Measurements from ENCODE around the gene PLCL2.

The PLCL2 gene

GRCh38 chr3:16999161-16999560 is 114.4 kb downstream of the PLCL2 start:
- no peak for DNase-seq (ENCODE audit: low read depth, low spot score)
- POLR2A ChIA-PET = no interaction called here
- CTCF ChIA-PET = no interaction called here
- no peak for TF ChIP-seq CTCF (IDR thresholded peaks at IDR 0.05; ENCODE audit: insufficient read depth, low read length, missing control alignments)
- H3K4me3 ChIP-seq (ENCODE audit: low read depth, low read length) = no peak overlapping the region

- no peak for TF ChIP-seq CTCF (IDR thresholded peaks at IDR 0.05; ENCODE audit: insufficient read depth, low read length, missing control alignments)
- DNase-seq (ENCODE audit: low read depth, low spot score) = no peak
- no peak overlapping the region for H3K4me3 ChIP-seq (ENCODE audit: low read depth, low read length)
- CTCF ChIA-PET = no interaction called here
- POLR2A ChIA-PET = no interaction called here
These were observed 115.1 kb downstream of the PLCL2 start for GRCh38 chr3:16999871-17000270.

- TF ChIP-seq CTCF (IDR thresholded peaks at IDR 0.05; ENCODE audit: insufficient read depth, low read length, missing control alignments) = no peak
- H3K4me3 ChIP-seq (ENCODE audit: low read depth, low read length) = no peak overlapping the region
- CTCF ChIA-PET = no interaction called here
- no peak for DNase-seq (ENCODE audit: low read depth, low spot score)
- POLR2A ChIA-PET = no interaction called here
These were observed 118.7 kb downstream of the PLCL2 start for GRCh38 chr3:17003457-17003856.

GRCh38 chr3:17006132-17006852 is 121.5 kb downstream of the PLCL2 start:
- no peak overlapping the region for H3K4me3 ChIP-seq (ENCODE audit: low read depth, low read length)
- no peak for DNase-seq (ENCODE audit: low read depth, low spot score)
- POLR2A ChIA-PET = no interaction called here
- CTCF ChIA-PET = no interaction called here
- no peak for TF ChIP-seq CTCF (IDR thresholded peaks at IDR 0.05; ENCODE audit: insufficient read depth, low read length, missing control alignments)

- POLR2A ChIA-PET = no interaction called here
- DNase-seq (ENCODE audit: low read depth, low spot score) = no peak
- CTCF ChIA-PET = no interaction called here
- no peak for TF ChIP-seq CTCF (IDR thresholded peaks at IDR 0.05; ENCODE audit: insufficient read depth, low read length, missing control alignments)
- no peak overlapping the region for H3K4me3 ChIP-seq (ENCODE audit: low read depth, low read length)
These were observed 122.5 kb downstream of the PLCL2 start for GRCh38 chr3:17007284-17007683.

- no peak for DNase-seq (ENCODE audit: low read depth, low spot score)
- CTCF ChIA-PET = interaction anchor here (1.1 kb wide), 1 partner anchor 16 kb away, joined by 3 read pairs; no protein-coding TSS in a partner anchor
- POLR2A ChIA-PET = no interaction called here
- no peak for TF ChIP-seq CTCF (IDR thresholded peaks at IDR 0.05; ENCODE audit: insufficient read depth, low read length, missing control alignments)
- H3K4me3 ChIP-seq (ENCODE audit: low read depth, low read length) = no peak overlapping the region
These were observed 125.1 kb downstream of the PLCL2 start for GRCh38 chr3:17009826-17010225.
